ENCODE results near the gene MAP4K4. TPM values are rescaled to one million over a fixed set of nuclear protein-coding genes. Genes with fewer than 3 reads are reported as not detected.

The MAP4K4 gene
- total RNA-seq, 2 experiments from 2014 or later: 71.6 to 77.5 TPM

DNA sequence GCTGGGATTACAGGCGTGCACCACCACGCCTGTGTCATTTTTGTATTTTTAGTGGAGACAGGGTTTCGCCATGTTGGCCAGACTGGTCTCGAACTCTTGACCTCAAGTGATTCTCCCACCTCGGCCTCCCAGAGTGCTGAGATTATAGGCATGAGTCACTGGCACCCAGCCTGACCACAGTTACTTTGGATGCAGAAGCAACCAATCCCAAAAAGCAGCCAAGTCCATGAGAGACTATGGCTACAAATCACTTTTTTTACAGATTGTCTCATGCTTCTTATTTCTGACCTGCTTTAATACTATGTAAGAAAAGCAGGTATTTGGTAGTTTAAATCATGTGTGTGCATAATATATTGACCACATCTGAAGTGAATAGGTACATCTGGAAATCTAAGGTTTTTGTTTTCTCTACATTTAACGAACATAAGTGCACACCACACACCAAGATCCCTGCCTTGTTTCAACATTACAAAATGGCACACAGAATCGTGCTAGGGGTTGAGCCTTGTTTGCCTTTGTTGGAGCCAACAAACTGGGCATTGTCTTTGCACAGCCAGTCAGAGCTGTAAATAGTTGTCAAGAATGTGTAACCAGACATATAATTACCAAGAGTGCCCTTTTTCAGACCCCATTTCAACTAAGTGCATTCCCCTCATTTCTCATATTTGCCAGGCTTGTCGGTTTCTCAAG lies 18.3 kb upstream of the MAP4K4 start:
- Mint-ChIP-seq H3K27me3 (no peaks in the 10 kb centered on the region), H3K9me3 (peaks cover 9% of the 10 kb centered on the region), H3K4me3 (no peak overlapping the region), H3K27ac (no peak overlapping the region), H3K4me1 (peaks cover 8% of the 10 kb centered on the region), H3K36me3 (ENCODE audit: low read depth) (peaks cover 3% of the 10 kb centered on the region)
- CTCF ChIA-PET: no interaction called here
- DNase-seq: no peak
- POLR2A ChIA-PET: no interaction called here

DNA sequence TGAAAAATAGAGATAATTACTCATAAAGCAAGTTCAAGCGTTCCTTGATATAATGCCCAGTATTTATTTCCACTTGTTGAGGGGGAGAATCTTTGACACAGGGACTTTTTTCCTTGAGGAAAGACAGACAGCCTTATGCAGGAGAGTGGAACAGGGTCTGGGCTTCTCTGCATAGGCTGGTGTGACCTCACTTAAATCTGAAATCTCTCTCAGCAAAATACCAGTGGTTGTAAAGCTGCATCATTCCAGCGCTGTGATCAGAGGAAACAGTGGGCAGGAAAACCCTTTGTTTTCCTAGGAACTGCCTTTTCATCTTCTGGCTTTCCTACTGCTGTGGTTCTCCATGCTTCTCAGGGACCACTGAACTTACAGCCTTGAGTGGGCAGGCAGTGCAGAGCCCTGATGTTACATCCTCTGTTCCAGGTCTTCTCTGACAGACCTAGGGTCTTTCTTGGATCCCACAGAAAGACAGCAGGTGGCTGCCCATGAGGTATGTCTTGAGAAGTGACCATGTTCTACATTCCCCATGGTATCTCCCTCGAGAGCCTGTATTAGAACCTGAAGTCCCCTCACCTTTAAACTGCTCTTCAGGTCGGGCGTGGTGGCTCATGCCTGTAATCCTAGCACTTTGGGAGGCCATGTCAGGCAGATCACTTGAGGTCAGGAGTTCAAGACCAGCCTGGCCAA lies 17.6 kb upstream of the MAP4K4 start:
- Mint-ChIP-seq H3K9me3 (peaks cover 9% of the 10 kb centered on the region), H3K4me1 (peaks cover 8% of the 10 kb centered on the region), H3K36me3 (ENCODE audit: low read depth) (peaks cover 3% of the 10 kb centered on the region), H3K27ac (no peak overlapping the region), H3K27me3 (no peaks in the 10 kb centered on the region), H3K4me3 (no peak overlapping the region)
- no peak for DNase-seq
- ChIA-PET CTCF (no interaction called here), POLR2A (no interaction called here)

DNA sequence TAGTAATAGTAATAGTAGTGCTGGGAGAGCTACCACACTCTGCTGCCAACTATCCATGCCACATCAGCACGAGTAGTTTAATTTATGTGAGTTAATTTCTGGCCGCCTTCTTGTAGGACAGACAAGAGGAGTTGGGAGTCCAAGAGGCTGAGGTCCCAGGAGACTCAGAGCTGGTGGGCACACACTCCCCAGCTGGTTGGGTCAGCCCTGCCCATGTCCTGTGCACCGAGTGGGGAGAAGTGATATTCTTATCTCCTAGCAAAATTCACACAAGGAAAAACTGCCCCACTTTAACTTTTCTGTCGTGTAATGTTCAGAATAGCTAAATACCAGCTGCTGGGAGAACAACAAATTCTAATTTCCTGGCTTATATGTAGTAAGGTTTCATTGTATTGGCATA lies 15.2 kb upstream of the MAP4K4 start:
- H3K9me3 Mint-ChIP-seq: peaks cover 3% of the 10 kb centered on the region
- H3K4me3 Mint-ChIP-seq: no peak overlapping the region
- no peak for DNase-seq
- POLR2A ChIA-PET: no interaction called here
- H3K27me3 Mint-ChIP-seq: no peaks in the 10 kb centered on the region
- H3K4me1 Mint-ChIP-seq: no peaks in the 10 kb centered on the region
- H3K27ac Mint-ChIP-seq: no peak overlapping the region
- no peaks in the 10 kb centered on the region for H3K36me3 Mint-ChIP-seq (ENCODE audit: low read depth)
- CTCF ChIA-PET: no interaction called here

DNA sequence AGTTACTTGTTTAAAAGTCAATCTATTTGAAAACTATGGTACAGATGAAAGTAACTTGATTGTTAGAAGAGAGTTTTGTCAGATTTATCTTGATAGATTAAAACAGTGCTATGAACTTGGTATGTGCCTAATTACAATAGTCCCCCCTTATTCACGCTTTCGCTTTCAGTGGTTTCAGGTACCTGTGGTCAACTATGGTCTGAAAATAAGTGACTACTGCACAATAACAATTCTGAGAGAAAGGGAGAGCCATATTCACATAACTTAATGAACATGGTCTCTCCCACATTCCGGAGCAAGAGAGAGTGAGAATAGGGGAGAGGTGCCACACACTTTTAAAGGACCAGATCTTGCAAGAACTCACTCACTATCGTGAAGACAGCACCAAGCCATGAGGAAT lies 13.2 kb upstream of the MAP4K4 start:
- H3K27me3 Mint-ChIP-seq: no peaks in the 10 kb centered on the region
- no peak for DNase-seq
- peaks cover 3% of the 10 kb centered on the region for H3K4me1 Mint-ChIP-seq
- CTCF ChIA-PET: no interaction called here
- no peak overlapping the region for H3K27ac Mint-ChIP-seq
- POLR2A ChIA-PET: no interaction called here
- H3K4me3 Mint-ChIP-seq: no peak overlapping the region
- H3K36me3 Mint-ChIP-seq (ENCODE audit: low read depth): no peaks in the 10 kb centered on the region
- peaks cover 2% of the 10 kb centered on the region for H3K9me3 Mint-ChIP-seq

DNA sequence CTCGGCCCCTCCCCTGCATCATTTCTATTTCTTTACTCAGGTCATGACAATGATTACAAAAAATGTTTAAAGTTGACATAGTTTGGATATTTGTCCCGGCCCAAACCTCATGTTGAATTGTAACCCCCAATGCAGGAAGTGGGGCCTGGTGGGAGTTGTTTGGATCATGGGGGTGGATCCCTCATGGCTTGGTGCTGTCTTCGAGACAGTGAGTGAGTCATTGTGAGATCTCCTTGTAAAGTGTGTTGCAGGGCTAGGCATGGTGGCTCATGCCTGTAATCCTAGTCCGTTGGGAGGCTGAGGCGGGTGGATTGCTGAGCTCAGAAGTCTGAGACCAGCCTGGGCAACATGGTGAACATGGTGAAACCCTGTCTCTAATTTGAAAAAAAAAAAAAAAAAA lies 9.2 kb upstream of the MAP4K4 start:
- H3K4me1 Mint-ChIP-seq: peaks cover 18% of the 10 kb centered on the region
- no peak for DNase-seq

DNA sequence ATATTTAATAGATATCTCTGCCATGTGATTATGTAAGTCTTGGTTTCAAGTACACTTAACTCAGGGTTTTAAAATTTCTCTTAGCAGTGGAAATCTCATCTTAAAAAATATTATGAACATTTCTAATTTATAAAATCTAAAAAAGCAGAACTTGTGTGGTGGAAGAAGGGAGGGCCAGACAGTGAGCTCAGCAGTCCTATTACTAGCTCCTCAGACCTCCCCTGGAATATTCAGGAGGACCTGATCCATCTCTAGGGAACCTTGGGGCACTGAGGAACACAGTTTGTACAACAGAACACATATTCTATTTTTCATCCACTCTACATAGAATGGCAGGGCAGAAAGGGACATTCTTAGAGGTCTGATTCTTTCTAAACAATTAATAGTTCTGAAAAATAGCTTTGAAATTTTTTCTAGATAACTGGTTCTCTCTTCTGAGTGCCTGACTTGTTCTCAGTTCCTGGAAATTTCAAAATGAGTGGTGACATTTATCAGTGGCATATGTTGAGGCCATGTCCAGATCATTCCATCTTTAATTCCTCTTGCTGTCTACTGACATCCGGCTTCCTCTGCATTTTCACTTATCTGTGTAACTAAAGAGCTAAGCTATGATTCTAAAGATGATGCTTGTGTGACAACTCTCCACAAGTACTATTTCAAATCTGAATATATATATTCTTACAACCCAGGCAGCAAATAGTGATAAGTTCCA lies 8.2 kb upstream of the MAP4K4 start:
- DNase-seq: no peak
- POLR2A ChIA-PET: interaction anchor here (0.8 to 1.1 kb wide), 3 partner anchors 8 to 17 kb away, joined by 3 read pairs; partner anchors contain the start of gene MAP4K4
- CTCF ChIA-PET: interaction anchor here (0.9 to 1.2 kb wide), 2 partner anchors 11 to 552 kb away, joined by 3 to 4 read pairs; no protein-coding TSS in a partner anchor
- peaks cover 2% of the 10 kb centered on the region for H3K9me3 Mint-ChIP-seq
- H3K27ac Mint-ChIP-seq: no peak overlapping the region
- peaks cover 3% of the 10 kb centered on the region for H3K36me3 Mint-ChIP-seq (ENCODE audit: low read depth)
- H3K4me3 Mint-ChIP-seq: no peak overlapping the region
- H3K4me1 Mint-ChIP-seq: peaks cover 18% of the 10 kb centered on the region
- no peaks in the 10 kb centered on the region for H3K27me3 Mint-ChIP-seq

More for the DNA sequence above, 9.2 kb upstream of the MAP4K4 start:
- no peak overlapping the region for H3K27ac Mint-ChIP-seq
- H3K36me3 Mint-ChIP-seq (ENCODE audit: low read depth): no peaks in the 10 kb centered on the region
- ChIA-PET POLR2A (no interaction called here), CTCF (interaction anchor here (1.2 kb wide), 1 partner anchor 553 kb away, joined by 4 read pairs; no protein-coding TSS in a partner anchor)
- H3K27me3 Mint-ChIP-seq: no peaks in the 10 kb centered on the region
- H3K4me3 Mint-ChIP-seq: no peak overlapping the region
- H3K9me3 Mint-ChIP-seq: peaks cover 2% of the 10 kb centered on the region

DNA sequence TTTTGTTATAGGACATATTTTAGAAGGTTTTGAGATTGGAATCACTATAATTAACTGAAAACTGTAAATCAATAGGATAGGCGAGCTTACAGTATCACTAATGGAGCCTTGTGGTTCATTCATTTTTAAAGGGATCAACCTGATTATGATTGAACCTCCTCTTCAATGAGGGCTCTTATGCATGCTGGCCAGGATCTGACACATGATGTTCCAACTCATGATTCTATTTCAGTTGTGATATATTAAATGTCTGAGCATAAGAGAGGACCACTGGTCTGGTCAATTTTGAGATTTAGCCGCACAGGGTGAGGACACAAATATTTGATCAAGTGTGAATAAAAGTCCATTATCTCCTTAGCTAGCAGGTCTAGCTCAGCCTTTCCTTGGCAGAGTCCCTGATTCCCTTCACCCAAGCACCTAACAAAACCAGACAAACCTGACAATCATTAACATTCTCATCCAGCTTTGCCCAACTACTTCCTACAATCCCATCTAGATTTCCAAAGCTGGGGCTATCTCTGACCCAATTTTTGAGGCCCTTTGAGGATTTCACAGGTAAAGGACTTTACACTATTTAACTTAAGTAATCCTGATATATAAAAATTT lies 6.9 kb upstream of the MAP4K4 start:
- Mint-ChIP-seq H3K27me3 (no peaks in the 10 kb centered on the region), H3K36me3 (ENCODE audit: low read depth) (peaks cover 3% of the 10 kb centered on the region), H3K27ac (no peak overlapping the region), H3K9me3 (peaks cover 2% of the 10 kb centered on the region), H3K4me1 (peaks cover 18% of the 10 kb centered on the region), H3K4me3 (no peak overlapping the region)
- no peak for DNase-seq
- ChIA-PET POLR2A (interaction anchor here (0.9 kb wide), 1 partner anchor 27 kb away, joined by 3 read pairs; no protein-coding TSS in a partner anchor), CTCF (no interaction called here)

DNA sequence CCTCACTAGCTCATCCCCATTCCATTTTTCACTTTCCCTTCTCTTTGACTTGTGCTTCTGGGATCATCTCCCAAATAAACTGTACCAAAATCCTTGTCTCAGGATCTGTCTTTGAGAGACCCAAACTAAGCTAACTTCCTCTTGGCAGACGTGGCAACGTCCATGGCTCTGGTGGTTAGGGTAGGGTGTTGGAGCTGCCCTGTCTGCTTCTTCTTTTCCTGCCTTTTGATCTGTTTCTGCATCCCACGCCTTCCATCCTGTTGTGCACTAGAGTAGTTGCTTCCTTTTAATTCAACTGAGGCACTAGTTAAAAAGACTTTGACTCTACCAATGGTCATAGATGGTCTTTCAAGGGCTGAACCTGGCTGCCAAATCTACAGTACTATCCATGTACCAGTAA lies 5.5 kb upstream of the MAP4K4 start:
- Mint-ChIP-seq H3K4me1 (peaks cover 21% of the 10 kb centered on the region), H3K36me3 (ENCODE audit: low read depth) (peaks cover 3% of the 10 kb centered on the region), H3K4me3 (no peak overlapping the region), H3K27ac (no peak overlapping the region), H3K27me3 (peaks cover 2% of the 10 kb centered on the region), H3K9me3 (peaks cover 2% of the 10 kb centered on the region)
- no peak for DNase-seq
- POLR2A ChIA-PET: interaction anchor here (1.2 to 1.9 kb wide), 2 partner anchors 27 to 139 kb away, joined by 3 to 6 read pairs; no protein-coding TSS in a partner anchor
- CTCF ChIA-PET: no interaction called here

DNA sequence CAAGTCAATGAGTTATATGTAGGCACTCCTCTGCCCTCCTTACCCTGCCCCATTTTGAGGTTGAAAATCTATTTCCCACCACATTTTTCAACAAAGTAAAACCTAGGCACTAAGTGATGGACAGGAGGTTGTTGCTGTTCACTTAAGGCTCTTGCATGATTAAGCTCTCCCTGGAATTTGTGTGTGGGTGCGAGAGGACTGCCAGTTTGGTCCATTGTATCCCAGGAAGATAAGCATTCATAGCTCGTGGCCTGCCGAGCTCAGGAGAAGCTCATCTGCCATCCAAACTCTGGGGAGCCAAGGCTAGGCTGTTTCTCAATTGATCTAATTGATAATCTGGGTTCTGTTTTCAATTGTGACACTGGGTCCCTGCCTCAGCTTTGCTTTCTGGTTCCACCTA lies 4.7 kb upstream of the MAP4K4 start:
- no peak for DNase-seq
- Mint-ChIP-seq H3K4me3 (no peak overlapping the region), H3K9me3 (peaks cover 2% of the 10 kb centered on the region), H3K4me1 (peaks cover 21% of the 10 kb centered on the region), H3K36me3 (ENCODE audit: low read depth) (peaks cover 3% of the 10 kb centered on the region), H3K27me3 (peaks cover 2% of the 10 kb centered on the region), H3K27ac (no peak overlapping the region)
- ChIA-PET CTCF (no interaction called here), POLR2A (interaction anchor here (1.9 kb wide), 1 partner anchor 26 kb away, joined by 6 read pairs; no protein-coding TSS in a partner anchor)

DNA sequence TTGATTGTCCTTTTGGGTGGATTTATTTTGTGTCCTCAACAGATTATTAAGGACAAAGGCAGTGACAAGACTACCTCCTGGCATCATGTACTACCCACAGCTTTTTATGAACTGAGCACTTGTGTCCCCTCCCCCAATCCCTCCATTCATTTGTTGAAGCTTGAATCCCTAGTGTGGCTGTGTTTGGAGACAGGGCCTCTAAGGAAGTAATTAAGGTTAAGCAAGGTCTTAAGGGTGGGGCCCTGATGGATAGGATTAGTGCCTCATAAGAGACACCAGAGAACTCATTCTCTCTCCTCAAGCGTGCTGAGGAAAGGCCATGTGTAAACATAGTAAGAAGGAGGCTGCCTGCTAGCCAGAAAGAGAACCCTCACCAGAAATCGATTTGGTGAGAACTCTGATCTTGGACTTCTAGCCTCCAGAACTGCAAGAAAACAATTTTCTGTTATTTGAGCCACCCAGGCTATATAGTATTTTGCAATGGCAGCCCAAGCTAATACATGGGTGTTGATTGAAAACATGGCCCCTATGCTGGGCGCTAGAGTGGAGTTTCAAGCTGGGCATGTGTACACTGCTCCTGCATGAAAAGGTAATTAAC lies 3.4 kb upstream of the MAP4K4 start:
- peaks cover 2% of the 10 kb centered on the region for H3K27me3 Mint-ChIP-seq

DNA sequence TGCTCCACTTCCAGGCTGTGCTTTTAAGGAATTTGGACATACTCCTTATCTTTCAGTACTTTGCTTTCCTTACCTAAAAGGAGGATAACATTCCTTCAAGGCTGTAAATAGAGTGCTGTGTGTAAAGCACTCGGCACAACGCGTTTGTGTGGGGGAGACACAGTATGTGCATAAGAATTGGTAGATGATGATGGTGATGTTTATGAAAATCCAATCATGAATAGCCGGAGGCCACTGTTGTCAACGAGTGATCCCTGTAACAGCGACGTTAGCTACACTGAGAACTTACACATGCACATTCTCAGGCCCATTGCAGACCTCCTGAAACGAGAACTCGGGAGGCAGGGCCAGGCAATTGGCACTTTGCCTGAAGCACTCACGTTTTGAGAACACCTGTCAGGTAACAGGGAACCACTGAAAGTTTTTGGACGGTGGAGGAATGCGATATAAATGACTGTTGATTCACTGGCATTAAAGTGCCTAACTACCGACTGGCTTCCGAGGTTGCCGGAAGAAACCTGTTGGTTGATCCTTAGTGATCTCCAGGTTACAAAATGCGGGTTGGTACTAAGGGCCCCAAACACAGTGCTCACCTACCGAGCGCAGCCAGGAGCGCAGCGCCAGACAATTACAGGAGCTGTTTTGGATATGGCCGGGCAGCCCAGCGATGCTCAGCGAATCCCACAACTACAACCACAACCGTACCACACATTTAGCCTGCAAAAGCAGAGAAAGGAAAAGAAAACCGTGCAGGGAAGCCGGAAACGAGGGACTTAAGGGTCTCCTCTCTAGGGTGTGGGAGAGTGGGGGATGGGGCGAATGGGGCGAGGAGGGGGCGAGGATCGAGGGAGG lies 1.0 kb upstream of the MAP4K4 start:
- peak overlapping the region; percentile 81 for H3K4me3 Mint-ChIP-seq
- H3K27ac Mint-ChIP-seq: peak overlapping the region; percentile 75
- peaks cover 20% of the 10 kb centered on the region for H3K4me1 Mint-ChIP-seq
- peaks cover 2% of the 10 kb centered on the region for H3K27me3 Mint-ChIP-seq
- no peaks in the 10 kb centered on the region for H3K9me3 Mint-ChIP-seq
- no peak for DNase-seq
- POLR2A ChIA-PET: interaction anchor here (0.7 to 5.1 kb wide), 18 partner anchors 7 to 443 kb away, joined by 3 to 64 read pairs (median 5); partner anchors contain the start of gene RFX8
- CTCF ChIA-PET: interaction anchor here (0.6 to 2.6 kb wide), 6 partner anchors 14 to 1067 kb away, joined by 3 to 11 read pairs (median 4); no protein-coding TSS in a partner anchor
- H3K36me3 Mint-ChIP-seq (ENCODE audit: low read depth): peaks cover 9% of the 10 kb centered on the region

More for the DNA sequence above, 3.4 kb upstream of the MAP4K4 start:
- ChIA-PET CTCF (no interaction called here), POLR2A (no interaction called here)
- peaks cover 19% of the 10 kb centered on the region for H3K4me1 Mint-ChIP-seq
- H3K27ac Mint-ChIP-seq: no peak overlapping the region
- peaks cover 3% of the 10 kb centered on the region for H3K36me3 Mint-ChIP-seq (ENCODE audit: low read depth)
- H3K9me3 Mint-ChIP-seq: no peaks in the 10 kb centered on the region
- no peak overlapping the region for H3K4me3 Mint-ChIP-seq
- no peak for DNase-seq

Measured in activated CD4-positive, alpha-beta memory T cell treated with anti-CD3 and anti-CD28 coated beads, Interleukin-2, amount 10 ng/mL, durations not matched to agents 7 days and 5 days (primary cell).